Middle frontal gyrus (tissue), 1 donor: ENCODE results near the gene SLC25A24.
A peak's percentile ranks its signal among the peaks of the same experiment; 100 is the strongest.
"Not testable (repeated sequence)": the region's sequence is repeated elsewhere in the genome, so short reads cannot be mapped to it uniquely, and the experiment has no call there.

Source experiments
- DNase-seq: peaks from one replicate; pipeline ENCODE4 v3.0.0-alpha.2; 2015; ENCODE audit warnings: low spot score; ENCODE audit errors: extremely low spot score

The SLC25A24 gene

GRCh38 chr1:108199781-108200686 lies at the start of gene SLC25A24:
Gene SLC25A24 (minus strand): TSS chr1:108200343. CDS start chr1:108200138, 205 bp downstream.
- DNase-seq = no peak

GRCh38 chr1:108243976-108244375 lies 43.8 kb upstream of the SLC25A24 start, which contains the start of gene NBPF4:
Gene NBPF4 (minus strand): TSS chr1:108244076. CDS start chr1:108243761, 315 bp downstream.
- not testable (repeated sequence) for DNase-seq

DNA sequence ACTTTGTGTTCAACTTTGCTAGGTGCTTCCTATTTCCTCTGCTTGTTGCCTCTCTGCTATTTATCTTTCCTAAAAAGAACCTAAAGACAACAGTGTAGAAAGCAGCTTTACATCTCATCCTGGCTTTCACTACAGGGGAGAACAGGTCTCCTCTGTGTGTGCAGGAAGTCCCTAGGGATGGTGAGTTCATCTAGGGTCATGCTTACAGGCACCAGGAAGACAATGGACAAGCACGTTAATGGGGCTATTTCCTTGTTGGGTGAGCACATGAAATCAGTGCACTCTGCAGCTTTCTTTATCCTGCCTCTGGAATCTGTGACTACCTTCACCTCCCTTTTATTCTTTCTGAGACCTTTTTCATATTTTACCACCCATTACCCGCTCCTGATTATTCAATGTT lies 39.3 kb upstream of the SLC25A24 start:
- not testable (repeated sequence) for DNase-seq

DNA sequence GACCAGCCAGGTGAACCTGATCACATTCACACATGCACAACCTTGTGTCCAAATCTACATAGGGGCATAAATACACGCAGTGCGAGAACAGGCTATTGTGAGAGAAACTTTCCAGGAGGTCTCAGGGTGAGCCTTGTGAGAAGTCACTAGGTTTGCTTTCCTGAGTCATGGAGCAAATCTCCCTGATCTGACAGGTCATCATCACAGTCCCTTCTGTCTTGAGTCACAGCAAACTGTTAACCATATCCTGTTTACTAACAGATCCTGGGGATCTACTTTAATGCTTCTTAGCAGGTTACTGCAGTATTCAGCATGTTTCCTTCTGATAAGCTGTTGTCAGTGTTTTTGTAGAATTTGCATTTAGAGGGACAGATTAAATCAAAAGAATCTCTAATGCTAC lies 35.2 kb upstream of the SLC25A24 start:
- DNase-seq = not testable (repeated sequence)

DNA sequence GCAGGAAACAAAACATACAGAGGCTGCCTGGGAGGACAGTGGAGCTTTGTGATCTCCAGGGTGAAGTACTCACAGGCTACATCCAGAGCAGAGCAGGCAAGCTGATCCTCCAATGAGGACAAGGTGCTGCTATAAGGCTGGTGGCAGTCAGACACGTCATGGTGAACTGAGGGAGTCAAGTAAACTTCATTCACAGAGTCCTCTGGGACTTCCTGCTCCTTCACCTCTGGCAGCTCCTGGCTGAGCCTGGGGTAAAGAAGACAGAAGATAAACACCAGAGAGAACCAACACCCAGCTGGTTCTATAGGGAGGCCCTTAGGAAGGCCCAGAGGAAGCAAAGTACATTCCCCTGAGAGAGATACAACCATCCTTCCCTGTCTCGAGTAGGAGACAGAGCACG lies 32.0 kb upstream of the SLC25A24 start:
- DNase-seq = not testable (repeated sequence)

- not testable (repeated sequence) for DNase-seq
These were observed 29.8 kb upstream of the SLC25A24 start for GRCh38 chr1:108229976-108230375.

- not testable (repeated sequence) for DNase-seq
These were observed 27.6 kb upstream of the SLC25A24 start for GRCh38 chr1:108227772-108228171.

- DNase-seq = not testable (repeated sequence)
These were observed 26.7 kb upstream of the SLC25A24 start for GRCh38 chr1:108226855-108227254.

GRCh38 chr1:108223226-108223625 lies 23.1 kb upstream of the SLC25A24 start:
- DNase-seq = not testable (repeated sequence)

DNA sequence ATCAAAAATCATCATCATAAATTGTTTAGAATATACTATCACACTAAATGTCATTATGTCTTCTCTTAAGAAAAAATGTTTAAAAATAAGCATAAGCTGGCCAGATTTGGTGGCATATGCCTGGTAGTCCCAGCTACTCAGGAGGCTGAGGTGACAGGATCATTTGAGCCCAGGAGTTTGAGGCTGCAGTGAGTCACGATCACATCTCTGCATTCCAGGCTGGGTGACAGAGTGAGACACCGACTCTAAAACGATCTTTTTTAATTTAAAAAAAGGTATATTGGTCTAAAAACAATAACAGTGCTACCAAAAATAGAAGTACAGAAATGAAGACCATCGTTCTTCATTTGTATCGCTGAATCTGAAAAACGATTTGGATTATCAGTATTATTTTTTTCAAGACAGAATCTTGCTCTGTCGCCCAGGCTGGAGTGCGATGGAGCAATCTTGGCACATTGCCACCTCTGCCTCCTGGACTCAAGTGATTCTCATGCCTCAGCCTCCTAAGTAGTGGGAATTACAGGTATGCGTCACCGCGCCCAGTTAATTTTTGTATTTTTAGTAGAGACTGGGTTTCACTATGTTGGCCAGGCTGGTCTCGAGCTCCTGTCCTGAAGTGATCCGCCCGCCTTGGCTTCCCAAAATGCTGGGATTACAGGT lies 17.5 kb upstream of the SLC25A24 start:
- not testable (repeated sequence) for DNase-seq

- not testable (repeated sequence) for DNase-seq
These were observed 16.9 kb upstream of the SLC25A24 start for GRCh38 chr1:108217007-108217406.

GRCh38 chr1:108216028-108216890 lies 16.1 kb upstream of the SLC25A24 start:
- DNase-seq = not testable (repeated sequence)

DNA sequence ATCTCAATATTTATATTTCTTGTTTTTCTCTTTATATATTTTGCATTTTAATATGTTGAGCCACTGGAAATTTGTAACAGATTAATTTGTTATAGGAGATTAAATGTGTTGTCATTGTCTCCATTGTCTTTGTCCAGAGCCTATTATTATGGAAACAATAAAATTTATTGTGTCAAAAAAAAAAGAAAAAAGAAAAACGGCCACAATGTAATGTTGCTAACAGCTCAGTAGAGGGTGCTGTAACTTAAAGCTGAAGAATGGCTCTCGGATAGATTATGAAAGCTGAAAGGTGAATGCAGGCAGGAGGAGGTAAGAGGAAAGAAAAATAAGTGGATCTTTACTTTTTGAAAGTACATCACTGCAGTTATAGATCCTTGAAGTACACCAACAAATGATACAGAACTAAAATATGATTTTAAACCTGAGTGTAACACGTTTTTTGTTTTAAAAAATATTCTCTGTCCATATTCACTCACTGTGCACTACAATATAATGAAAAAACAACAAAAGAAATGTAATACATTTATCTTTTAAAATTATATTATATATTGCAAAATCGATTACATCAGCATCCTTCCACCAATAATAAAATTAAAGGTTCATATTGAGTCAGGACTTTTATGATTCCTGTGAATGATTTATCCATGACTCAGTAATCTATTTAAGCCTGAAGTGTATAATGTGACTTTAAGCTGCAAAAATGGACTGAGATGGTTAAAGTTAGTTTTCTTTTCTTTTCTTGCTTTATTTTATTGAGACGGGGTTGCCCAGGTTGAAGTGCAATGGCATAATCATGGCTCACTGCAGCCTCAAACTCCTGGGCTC lies 14.7 kb upstream of the SLC25A24 start:
- DNase-seq = not testable (repeated sequence)

DNA sequence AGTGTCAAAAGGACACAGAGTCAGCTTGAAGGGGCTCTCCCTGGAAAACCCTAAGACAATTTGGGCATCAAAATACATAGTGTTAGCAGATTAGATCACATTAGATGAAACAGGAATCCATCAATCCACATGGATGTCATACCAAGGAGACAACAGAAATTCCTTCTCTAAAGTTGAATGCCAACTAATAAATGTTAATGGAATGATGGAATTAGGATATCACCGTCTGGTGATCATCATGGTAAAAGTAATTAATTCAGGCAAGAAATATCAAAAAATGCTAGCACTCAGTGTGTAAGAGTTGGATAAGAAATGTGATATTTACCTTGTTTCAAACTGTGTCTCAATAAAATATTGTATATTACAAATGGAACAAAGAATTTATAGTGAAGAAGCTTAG lies 10.9 kb upstream of the SLC25A24 start:
- DNase-seq = no peak

GRCh38 chr1:108209456-108210108 lies 9.4 kb upstream of the SLC25A24 start:
- no peak for DNase-seq

- no peak for DNase-seq
These were observed 8.7 kb upstream of the SLC25A24 start for GRCh38 chr1:108208724-108209446.

- not testable (repeated sequence) for DNase-seq
These were observed 3.4 kb upstream of the SLC25A24 start for GRCh38 chr1:108203582-108203981.

DNA sequence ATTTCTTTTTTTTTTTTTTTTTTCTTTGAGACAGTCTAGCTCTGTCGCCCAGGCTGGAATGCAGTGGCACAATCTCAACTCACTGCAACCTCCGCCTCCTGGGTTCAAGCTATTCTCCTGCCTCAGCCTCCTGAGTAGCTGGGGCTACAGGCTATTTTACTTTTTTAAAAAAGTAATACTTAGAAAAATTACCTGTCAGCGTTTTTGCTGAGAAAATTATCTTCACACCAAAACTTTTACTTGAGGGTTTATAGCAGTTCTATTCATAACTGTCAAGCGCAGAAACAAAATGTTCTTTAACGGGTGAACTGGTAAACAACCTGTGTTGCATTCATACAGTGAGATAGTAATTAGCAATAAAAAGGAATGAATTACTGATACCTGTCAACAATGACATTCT lies 1.5 kb upstream of the SLC25A24 start:
- no peak for DNase-seq

DNA sequence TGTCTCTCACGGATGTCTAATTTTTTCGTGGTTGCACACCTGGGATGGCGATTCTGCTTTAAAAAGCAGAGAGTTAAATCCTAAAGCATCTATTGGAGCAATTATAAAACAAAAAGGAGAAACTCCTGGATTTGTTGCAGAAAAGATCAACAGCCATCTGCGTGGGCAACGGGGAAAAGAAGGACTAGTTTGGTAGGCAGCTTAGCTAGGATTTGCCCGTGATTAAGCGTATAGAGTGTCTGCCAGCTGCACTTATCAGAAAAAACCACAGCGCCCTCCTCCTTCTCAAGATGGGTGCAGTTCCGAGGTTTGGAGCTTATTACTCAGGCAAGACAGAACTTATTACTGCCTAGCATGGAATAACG lies 526 bp upstream of the SLC25A24 start:
- peak; percentile 23 for DNase-seq
